Coronary artery (tissue), 2 donors: ENCODE results near the gene GABPB2.

ENCODE experiments used
- DNase-seq: peaks from one replicate; pipeline ENCODE4 v3.0.0-alpha.2; 2017; ENCODE audit warnings: low spot score
- H3K27ac ChIP-seq, 2 donors: fragments of 200-600 bp; sonication (generic); one replicate each; pipeline ENCODE4 v1.5.1; 2016 to 2019
- H3K4me3 ChIP-seq: fragments of 200-600 bp; sonication (generic); 2 replicates; pipeline ENCODE4 v1.5.1; 2016; ENCODE audit warnings: mild to moderate bottlenecking, moderate library complexity
- TF ChIP-seq, protein P1 (sequence below): fragments of 200-600 bp; sonication (generic); IDR thresholded peaks from one replicate; pipeline ENCODE4 v1.5.1; 2019; ENCODE audit warnings: antibody characterized with exemption

GABPB2 gene

DNA sequence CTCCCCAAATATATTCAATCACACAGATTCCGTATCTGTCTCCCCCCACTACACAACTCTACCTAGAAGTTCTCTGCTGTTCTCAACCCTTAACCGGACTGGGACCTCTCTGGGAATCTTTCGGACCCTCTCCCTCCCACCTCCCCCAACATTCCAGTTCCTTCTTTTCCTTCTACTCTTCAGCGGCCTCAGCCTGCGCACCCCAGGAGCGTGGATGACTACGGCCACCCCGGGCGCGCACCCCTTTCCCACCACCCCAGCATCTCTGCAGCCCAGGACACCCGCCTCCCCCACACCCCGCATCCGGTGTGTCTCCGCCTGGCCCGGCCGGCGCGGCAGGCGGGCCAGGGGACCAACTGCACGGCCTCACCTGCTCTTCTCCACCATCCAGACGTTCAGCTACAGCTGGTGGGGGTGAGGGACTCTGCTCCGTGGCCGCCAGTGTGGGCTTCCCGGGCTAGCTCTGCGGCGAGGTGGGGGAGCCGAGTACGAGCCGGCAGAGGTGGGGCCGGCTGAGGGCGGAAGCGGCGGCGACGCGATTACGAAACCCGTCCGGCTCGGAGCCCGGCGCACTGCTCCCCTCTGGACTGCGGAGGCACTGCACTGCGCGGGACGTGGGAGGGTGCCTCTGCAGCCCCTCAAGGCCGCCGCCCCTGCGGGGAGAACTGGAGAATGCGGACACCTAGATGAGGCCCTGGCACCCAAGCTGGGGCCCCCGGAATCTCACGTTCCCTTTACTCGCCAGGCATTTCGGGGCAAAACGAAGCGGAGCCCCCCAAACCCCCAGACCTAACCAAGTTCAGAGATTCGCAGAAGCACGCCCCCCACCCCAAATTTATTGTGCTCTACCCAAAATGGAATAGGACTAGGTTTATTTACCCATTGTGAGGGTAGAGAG is 11.2 kb upstream of the GABPB2 start, which contains the start of gene CDC42SE1:
TSS of gene CDC42SE1 (minus strand) at position 514 of the 898 bp plus-strand sequence. CDS start 3,892 bp downstream, outside the sequence.
- TF ChIP-seq, protein P1, sequence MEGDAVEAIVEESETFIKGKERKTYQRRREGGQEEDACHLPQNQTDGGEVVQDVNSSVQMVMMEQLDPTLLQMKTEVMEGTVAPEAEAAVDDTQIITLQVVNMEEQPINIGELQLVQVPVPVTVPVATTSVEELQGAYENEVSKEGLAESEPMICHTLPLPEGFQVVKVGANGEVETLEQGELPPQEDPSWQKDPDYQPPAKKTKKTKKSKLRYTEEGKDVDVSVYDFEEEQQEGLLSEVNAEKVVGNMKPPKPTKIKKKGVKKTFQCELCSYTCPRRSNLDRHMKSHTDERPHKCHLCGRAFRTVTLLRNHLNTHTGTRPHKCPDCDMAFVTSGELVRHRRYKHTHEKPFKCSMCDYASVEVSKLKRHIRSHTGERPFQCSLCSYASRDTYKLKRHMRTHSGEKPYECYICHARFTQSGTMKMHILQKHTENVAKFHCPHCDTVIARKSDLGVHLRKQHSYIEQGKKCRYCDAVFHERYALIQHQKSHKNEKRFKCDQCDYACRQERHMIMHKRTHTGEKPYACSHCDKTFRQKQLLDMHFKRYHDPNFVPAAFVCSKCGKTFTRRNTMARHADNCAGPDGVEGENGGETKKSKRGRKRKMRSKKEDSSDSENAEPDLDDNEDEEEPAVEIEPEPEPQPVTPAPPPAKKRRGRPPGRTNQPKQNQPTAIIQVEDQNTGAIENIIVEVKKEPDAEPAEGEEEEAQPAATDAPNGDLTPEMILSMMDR: peak; percentile 66
- peak within 1 kb of the TSS; percentile 96 for H3K4me3 ChIP-seq
- peak; percentile 89 for DNase-seq
- H3K27ac ChIP-seq: peak within 1 kb of the TSS; percentile 89 to 98

DNA sequence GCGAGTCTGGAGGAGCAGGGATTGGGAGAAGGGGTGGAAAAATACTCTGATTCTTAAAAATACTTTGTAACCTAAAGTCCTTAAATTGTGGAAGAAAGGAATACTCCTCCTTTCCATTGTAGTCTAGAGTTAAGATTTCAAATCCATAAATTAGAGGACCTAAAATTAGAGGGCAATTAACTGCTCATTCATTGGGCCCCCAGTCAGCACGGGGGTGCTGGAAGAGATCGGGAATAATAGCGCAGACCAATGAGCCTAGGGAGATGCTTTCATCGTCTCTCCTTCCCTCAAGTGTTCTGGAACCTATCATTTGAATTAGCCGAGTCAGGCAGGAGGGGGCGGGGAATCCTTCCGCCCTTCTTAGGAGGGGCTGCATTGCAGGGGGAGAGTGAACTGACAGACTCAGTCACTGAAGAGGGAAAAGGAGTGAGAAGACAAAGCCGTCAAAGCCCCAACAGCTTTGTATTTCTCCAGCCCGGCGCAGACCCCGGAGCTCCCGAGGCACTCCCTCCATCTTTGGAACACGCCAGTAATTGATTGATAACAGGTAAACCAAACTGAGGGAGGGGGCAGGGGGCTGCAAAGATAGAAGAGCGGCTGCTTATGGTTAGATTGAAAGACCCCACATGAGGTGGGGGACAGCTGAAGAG is 10.4 kb upstream of the GABPB2 start, which contains the start of gene MLLT11:
TSS of gene MLLT11 (plus strand) at position 391 of the 650 bp plus-strand sequence. CDS start 6,828 bp downstream, outside the sequence.
- Histone ChIP-seq H3K4me3 (peak within 1 kb of the TSS; percentile 96), H3K27ac (peak within 1 kb of the TSS; percentile 89 to 98)
- no peak for DNase-seq
- TF ChIP-seq, protein P1: no peak

DNA sequence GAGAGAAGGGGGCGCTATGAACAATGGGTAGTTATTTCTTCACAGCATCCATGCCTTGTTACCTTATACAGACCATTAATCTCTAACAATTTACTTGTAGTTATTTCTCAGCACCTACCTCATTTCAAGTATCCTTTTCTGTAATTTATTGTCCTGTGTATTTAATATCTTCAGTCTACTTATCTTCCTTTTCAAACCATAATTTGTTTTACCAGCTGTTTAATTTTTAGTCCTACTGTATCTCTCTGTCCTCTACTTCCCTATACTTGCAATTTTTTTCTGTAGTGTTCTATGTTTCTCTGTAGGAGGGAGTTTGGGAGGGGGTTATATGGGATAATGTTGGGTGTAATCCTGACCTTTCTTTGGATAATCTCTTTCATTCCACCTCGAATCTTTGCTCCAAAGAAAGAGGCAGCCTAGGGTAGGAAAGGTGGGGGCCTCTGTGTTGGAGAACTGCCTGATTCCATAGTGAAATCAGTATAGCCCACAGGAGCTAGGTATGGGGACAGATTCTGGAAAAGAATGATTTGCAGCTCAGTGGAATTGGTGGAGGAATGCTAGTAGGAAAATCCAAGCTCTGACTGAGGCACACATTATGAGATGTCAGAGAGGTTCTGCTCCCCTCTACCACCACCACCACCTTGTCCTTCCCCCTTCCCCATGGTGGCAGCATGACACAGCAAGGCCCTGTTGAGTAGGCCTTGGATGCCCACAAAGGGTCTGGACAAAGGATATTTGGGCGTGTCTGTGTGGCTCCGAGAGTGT is 9.7 kb upstream of the GABPB2 start:
- H3K4me3 ChIP-seq: peak overlapping the region; percentile 96
- DNase-seq: no peak
- TF ChIP-seq, protein P1: no peak
- H3K27ac ChIP-seq: peak overlapping the region in 1 of 2 donors; percentile 98

DNA sequence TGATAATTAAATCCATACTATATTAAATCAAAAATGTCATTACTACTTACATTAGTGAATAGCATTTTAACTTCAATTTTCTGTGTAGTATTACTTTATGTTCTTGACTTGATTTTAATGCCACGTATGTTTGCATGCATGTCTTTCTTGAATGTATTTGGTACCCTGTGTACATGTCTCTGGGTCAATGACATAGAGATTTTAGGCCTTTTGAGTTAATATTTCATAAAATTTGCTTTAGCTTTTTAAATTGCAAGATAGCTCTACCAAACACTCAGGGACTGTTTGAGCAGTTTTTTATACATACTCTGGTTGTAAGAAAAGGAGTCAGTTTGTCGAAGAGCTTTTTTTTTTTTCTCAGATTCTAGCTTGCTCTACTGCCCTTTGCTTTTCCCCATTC is 8.9 kb upstream of the GABPB2 start:
- no peak for DNase-seq
- H3K27ac ChIP-seq: no peak overlapping the region
- no peak overlapping the region for H3K4me3 ChIP-seq
- TF ChIP-seq, protein P1: no peak

DNA sequence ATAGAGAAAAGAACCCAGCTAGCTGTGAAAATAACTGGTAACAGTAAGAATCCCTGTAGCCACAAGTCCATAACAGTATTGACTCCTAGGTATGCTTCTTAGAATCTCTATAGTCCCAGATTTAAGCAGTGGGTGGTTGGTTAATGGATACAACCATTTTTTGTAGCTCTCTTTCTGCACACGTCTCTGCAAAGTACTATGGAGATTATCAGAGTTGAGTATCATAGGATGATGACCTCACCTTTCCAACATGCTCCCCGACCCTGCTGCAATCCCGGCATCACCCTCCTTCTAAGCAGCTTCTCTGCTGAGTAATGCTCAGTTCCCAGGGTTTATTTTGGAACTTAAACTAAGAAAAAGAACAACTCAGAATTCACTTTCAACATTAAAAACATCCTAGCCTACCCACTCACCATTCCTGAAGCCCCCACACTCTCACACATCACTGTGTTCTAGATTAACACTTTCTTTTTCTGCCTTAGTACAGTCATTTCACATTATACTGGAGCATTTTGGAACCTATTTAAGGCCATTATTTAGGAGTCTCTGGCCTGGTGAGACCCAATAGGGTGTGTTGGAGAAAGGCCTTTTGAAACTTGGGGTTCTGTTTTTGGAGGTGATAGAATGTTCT is 7.7 kb upstream of the GABPB2 start:
- TF ChIP-seq, protein P1: no peak
- H3K27ac ChIP-seq: peak overlapping the region in 1 of 2 donors; percentile 37
- no peak overlapping the region for H3K4me3 ChIP-seq
- DNase-seq: no peak

DNA sequence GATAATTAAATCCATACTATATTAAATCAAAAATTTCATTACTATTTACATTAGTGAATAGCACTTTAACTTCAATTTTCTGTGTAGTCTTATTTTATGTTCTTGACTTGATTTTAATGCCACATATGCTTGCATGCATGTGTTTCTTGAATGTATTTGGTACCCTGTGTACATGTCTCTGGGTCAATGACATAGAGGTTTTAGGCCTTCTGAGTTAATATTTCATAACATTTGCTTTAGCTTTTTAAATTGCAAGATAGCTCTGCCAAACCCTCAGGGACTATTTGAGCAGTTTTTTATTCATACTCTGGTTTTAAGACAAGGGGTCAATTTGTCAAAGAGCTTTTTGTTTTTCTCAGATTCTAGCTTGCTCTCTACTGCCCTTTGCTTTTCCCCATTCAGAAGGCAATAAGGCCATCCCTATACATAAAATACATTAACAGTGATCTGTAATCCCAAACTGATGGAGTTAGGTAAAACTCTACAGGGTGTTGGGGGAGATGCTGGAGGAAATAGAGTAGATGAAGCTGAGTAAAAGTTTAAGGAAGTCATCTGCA is 5.4 kb upstream of the GABPB2 start:
- H3K4me3 ChIP-seq: no peak overlapping the region
- TF ChIP-seq, protein P1: no peak
- no peak for DNase-seq
- H3K27ac ChIP-seq: no peak overlapping the region
